ENCODE measurements around the gene REN.

The REN gene

DNA sequence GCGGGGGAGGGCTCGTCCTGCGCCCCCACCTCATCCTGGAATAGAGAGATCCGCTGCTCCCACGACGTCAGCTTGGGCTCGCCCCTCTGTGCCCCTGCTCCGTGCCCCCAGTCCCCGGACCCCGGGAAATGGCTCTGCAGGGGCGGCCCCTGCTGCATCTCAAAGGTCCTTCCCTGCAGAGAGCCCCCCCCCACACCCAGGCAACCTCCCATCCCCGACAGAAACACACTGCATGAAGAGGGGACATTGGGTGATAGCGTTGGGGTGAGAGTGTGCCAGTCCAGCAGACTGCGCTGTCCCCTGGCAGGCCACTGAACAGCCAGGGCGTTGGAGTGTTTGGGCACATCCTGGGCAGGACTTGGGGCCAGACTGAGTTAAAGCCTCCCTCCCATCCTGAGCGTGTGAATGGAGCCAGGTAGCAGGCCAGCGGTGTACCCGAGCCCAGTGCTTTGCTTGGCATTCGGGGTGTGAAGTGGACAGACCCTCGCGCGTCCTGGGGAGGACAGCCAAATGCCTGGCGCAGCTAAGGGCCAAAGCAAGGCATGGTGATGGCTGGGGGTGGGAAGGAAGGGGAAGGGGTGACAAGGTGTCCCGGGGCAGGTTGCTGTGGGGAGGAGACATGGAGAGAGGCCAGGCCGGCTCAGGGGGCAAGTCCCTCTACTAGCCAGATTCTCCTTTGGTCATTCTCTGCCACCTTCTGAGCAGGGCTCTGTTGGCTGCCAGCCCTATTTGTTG, 13.7 kb downstream of the REN start:
- no peak for DNase-seq

DNA sequence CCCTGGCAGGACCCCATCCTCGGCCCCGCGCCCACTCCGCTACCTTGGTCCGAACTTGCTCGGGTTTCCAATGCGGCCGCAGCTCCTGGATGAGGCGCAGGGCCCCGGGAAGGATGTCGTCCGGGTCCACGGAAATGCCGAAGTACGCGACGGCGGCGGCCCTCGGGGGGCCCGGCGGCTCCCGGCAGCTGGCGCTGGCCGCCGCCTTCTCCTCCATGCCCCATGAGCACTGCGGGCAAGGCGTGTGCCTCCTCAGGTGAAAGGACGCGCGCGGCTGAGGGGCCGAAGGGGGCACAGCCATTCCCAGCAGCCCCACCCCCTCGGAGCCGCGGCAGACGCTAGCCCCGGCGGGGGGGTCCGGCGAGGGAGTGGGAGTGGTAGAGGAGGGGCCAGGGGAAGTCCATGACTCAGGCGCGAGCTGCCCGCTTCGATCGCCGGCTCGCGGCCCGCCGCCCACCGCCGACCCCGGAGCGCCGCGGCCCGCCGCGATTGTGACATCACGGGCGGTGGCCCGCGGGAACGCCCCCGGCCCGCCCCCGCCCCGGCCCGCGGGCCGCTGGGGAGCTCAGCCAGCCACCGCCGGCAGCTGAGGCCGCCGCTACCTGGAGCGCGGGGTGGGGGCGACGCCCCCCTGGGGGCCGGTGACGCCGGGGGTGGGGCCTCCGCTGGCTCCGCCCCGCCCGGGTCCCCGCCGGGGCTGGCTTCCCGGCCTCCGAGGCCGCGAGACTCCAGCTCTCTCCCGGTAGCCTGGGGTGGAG, 14.4 kb downstream of the REN start, which contains the start of gene ETNK2:
ETNK2 (minus strand) TSS at position 493 of the 758 bp plus-strand sequence; CDS start at position 301, 192 bp downstream.
- no peak for DNase-seq

GRCh38 chr1:204150702-204151551, 15.2 kb downstream of the REN start:
- no peak for DNase-seq

DNA sequence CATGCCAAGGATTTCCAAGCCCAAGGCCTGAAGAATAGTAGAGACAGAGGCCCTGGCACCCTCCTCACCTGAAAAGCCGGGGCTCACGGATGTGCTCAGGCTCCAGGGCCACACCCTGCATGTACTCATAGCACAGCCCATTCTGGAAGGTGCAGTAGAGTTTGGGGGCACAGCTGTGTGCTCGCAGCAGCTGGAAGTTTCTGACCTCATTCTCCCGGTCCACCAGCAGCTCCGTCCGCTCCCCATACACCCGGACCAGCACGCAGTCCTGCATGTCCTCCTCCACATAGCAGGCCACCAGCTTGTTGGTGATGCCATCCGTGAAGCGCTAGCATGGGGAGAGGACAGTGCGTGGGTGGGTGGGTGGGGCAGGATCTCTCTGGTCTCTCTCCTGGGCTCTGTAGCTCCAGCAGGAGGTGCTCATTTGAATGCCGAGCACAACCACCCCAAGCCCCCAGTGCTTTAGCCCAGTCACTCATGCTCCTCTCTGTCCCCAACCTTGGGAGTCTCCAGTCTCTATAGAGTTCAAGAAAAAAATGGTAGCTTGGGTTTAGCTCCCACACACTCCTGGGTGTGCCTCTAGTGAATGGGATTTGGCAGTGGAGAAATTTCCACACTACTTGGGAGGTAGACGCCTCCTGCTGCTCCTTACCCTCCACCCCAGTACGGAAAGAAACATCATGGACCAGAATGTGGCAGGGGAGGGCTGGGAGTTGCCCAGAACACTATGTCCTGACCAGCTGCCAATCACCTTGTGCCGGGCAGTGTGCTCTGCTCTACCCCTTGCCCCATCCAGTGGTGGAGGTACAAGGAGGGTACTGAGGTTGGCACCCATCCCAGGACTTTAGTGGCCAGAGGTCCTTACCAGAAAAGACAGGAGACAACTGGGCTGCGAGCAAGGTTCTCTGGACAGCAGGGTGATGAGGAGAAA, 16.2 kb downstream of the REN start:
- no peak for DNase-seq

GRCh38 chr1:204149107-204149506, 17.0 kb downstream of the REN start:
- DNase-seq: no peak

DNA sequence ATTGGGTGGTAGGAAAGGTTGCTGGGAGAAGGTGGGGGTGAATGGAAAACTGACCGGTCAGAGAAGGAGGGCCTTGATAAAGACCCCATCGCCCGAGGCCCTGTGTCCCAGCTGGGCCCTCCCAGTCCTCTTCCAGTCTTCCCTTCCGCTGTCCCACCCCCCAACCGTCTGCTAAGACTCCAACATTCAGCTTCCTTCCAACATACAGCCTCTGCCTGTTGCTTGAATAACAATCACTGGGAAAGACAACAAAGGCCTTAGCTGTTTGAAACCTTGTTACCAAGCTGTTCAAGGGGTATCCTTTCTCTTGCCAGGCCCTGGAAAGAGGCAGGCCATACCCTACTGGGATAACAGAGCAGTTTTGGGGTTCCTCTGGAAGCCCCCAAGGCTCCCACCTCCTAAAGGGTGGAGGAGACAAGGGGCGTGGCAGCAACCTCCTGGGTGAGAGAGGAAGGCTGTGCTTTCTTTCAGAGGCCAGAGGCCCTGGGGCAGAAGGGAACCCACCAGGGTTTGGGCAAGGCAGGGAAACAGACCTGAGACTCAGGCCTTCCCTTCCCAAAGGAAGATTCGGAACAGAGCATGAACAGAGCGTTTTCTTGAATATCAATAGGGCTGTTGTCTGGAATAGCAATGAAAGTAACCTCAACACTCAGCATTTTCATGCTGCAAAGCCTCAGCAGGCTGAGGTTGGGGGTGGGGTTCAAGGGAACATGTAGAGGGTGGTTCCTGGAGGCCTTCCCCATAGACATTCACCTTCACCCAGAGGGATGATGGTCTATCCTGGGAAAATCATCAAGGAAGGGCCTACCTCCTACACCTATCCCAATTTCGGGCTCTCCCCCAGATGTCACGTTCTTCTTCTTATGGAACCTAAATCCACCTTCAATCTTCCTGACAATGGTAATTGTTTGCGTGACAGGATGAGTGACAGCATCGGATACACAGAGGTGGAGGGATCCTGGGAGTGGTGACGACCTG, 18.4 kb downstream of the REN start:
- DNase-seq: no peak

DNA sequence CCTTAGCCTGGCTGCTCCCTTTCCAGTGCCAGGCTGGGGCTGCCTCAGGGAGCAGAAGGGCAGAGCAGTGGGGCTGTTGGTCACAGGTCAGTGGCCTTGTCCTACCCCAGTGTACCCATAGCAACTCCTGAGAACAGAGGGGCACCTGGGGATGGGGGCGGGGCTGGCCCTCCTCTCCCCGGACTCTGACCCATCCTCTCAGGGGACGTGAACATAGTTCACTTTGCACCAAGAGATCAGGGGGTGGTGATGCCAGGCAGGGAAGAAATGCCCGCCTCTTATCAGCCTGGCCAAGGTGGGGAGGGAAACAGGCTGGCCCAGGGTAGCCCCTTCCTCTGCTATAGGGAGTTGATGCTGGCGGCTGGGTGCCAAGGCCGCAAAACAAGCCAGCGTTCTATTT, 19.2 kb downstream of the REN start:
- DNase-seq: no peak

DNA sequence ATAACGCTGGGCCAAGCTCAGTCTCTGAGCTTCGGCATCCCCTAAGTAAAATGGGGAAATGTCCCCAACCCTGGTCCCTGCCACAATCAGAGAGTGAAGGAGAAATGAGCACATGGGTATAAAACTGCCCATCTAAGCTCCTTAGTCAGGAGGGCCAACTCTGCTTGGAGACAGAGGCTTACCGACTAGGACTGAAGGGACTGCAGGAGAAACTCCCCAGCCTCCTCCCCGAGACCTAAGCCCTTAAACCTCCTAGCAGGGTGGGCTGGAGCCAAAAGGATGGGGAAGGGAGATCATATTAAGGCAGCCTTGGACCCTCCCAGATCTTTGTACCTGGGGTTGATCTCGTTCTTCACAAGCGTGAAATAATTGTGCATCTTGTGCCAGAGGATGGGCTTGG, 19.8 kb downstream of the REN start:
- DNase-seq: no peak

- no peak for DNase-seq
These were observed 21.1 kb downstream of the REN start for GRCh38 chr1:204145033-204145504.

GRCh38 chr1:204143276-204144041, 22.7 kb downstream of the REN start:
- DNase-seq: no peak

DNA sequence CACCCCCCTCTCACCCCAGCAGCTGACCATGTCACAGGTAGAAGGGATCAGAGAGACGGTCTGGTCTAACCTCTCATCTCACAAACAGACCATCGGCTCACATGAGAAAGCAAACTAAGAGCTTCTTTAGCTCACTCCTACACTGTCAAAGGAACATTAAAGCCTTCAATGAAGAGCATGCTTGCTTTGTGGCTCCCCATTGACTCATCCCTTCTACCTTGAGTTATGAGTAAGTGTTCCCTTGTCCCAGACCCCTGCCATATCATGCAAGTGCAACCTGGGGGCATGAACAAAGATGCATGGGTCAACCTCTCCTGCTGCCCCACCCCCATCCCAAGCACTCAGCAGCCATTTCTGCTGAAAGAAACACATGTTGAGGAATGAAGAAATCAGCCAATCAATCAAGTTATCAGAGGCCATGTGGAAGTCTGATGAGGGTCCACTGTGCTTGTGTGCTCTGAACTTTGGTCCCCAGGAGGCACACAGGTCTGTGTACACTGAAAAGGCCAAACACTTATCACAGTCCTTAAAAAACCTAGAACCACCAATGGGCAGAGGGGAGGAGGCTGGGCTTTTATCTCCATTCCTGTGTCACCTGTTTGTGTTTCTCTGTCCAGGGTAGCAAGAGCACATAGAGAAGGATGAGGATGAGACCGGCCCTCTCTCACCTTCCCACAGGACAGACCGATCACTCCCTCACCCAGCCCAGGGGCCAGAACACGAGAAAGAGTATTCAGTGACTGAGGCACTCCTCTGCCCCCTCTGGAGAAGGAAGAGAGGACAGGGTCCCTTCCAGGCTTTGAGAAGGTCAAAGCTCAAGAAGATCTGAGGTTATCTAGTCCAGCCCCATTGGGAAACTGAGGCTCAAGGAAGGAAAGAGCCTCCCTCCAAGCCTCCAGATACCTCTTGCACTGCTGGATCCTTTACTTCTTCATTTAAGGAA, 23.8 kb downstream of the REN start:
- no peak for DNase-seq

- DNase-seq: no peak
These were observed 25.0 kb downstream of the REN start for GRCh38 chr1:204141131-204141530.

- DNase-seq: no peak
These were observed 26.2 kb downstream of the REN start for GRCh38 chr1:204139952-204140351.

GRCh38 chr1:204139088-204139487, 27.0 kb downstream of the REN start:
- DNase-seq: no peak

GRCh38 chr1:204136814-204137213, 29.3 kb downstream of the REN start:
- DNase-seq: no peak

DNA sequence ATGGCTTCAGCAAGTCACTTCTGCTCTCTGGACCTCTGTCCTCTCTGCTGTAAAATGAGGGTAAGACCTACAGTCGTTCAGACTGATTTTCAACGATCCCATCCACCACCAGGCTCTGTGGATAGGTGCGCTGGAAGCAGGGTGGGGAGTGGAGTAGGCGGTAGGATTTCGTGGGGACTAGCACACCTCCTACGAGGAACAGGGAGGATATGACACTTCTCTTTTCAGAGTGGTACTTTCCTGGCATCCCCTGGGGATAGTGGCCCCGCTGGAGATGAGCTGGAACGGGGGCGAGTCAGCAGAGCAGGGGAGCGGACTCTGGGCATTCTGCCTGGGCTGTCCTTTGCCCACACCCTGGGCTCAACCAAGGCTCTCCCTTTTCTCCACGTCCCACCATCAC, 32.0 kb downstream of the REN start:
- no peak for DNase-seq

GRCh38 chr1:204132718-204133117, 33.4 kb downstream of the REN start:
- DNase-seq: no peak

- no peak for DNase-seq
These were observed 34.2 kb downstream of the REN start for GRCh38 chr1:204131978-204132377.

Measured in NCI-H226 (cell line).